ENCODE measurements around the gene ZMPSTE24.

Gene ZMPSTE24

GRCh38 chr1:40305871-40306270 lies 47.8 kb downstream of the ZMPSTE24 start:
- Histone ChIP-seq H3K27ac (ENCODE audit: low read depth, low read length) (no peak overlapping the region), H3K4me1 (ENCODE audit: insufficient read depth, low read length) (no peaks in the 10 kb centered on the region), H3K36me3 (ENCODE audit: insufficient read depth, low read length) (no peaks in the 10 kb centered on the region), H3K9ac (ENCODE audit: low read depth, low read length) (no peak overlapping the region), H3K4me3 (ENCODE audit: low read length) (no peak overlapping the region), H3K9me3 (ENCODE audit: insufficient read depth, low read depth, low read length) (no peaks in the 10 kb centered on the region), H3K27me3 (ENCODE audit: insufficient read depth, low read length) (no peaks in the 10 kb centered on the region)
- 93% methylated on average over 2 of the region's 2 CpGs for WGBS

GRCh38 chr1:40306296-40306695 lies 48.3 kb downstream of the ZMPSTE24 start:
- Histone ChIP-seq H3K27me3 (ENCODE audit: insufficient read depth, low read length) (no peaks in the 10 kb centered on the region), H3K36me3 (ENCODE audit: insufficient read depth, low read length) (no peaks in the 10 kb centered on the region), H3K9me3 (ENCODE audit: insufficient read depth, low read depth, low read length) (no peaks in the 10 kb centered on the region), H3K9ac (ENCODE audit: low read depth, low read length) (no peak overlapping the region), H3K4me1 (ENCODE audit: insufficient read depth, low read length) (no peaks in the 10 kb centered on the region), H3K27ac (ENCODE audit: low read depth, low read length) (no peak overlapping the region), H3K4me3 (ENCODE audit: low read length) (no peak overlapping the region)
- 91% methylated on average over 4 of the region's 4 CpGs for WGBS

DNA sequence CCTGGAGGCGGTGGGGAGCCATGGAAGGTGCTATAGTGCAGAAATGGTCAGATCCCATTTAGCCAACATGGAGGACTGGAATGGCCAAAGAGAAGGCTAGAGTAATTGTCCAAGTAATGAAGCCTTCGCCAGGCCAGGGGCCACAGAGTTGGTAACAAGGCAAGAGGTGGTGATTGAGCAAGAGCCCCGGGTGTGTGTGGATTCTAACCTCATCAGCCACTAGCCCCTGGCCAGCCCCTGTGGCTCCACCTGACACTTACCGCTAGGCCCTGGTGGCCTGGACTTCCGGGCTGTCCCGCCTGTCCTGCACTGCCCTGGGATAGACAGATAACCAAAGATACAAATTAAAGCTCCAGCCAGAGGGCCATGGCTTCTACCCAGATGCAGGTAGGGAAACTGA lies 49.1 kb downstream of the ZMPSTE24 start:
- no peaks in the 10 kb centered on the region for H3K27me3 ChIP-seq (ENCODE audit: insufficient read depth, low read length)
- no peaks in the 10 kb centered on the region for H3K4me1 ChIP-seq (ENCODE audit: insufficient read depth, low read length)
- H3K27ac ChIP-seq (ENCODE audit: low read depth, low read length) = no peak overlapping the region
- no peaks in the 10 kb centered on the region for H3K9me3 ChIP-seq (ENCODE audit: insufficient read depth, low read depth, low read length)
- 97% methylated on average over 6 of the region's 6 CpGs for WGBS
- no peak overlapping the region for H3K9ac ChIP-seq (ENCODE audit: low read depth, low read length)
- H3K36me3 ChIP-seq (ENCODE audit: insufficient read depth, low read length) = no peaks in the 10 kb centered on the region
- H3K4me3 ChIP-seq (ENCODE audit: low read length) = no peak overlapping the region

DNA sequence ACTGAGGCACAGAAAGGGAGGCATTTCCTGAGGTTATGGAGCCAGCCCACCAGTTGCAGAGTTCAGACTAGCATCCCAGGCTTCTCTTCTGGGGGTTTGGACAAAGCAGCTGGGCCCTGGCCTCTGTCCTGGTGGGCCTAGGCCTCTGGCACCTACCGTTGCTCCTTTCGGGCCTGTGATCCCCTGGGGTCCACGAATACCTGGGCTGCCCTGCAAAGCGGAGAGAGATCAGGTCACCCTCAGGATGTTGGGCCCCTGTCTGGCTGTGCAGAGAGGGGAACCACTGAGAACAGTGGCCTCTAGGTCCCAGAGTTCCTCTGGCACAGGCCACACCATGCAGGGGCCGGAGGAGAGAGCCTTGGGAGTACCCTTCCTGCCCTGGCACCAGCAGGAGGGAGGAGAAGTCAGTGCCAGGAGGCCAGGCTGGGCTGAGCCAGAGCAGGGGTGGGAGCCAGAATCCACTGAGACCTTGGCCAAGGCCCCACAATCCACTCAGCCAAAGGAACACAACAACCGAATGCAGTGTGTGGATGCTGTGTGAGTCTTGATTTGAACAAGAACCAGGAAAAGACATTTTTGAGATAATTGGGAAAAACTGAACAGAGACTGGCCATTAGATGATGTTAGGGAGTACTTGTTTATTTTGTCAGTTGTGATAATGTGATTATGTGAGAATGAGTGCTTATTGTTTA lies 50.1 kb downstream of the ZMPSTE24 start:
- 89% methylated on average over 6 of the region's 6 CpGs for WGBS
- Histone ChIP-seq H3K27ac (ENCODE audit: low read depth, low read length) (no peak overlapping the region), H3K9ac (ENCODE audit: low read depth, low read length) (no peak overlapping the region), H3K4me1 (ENCODE audit: insufficient read depth, low read length) (no peaks in the 10 kb centered on the region), H3K9me3 (ENCODE audit: insufficient read depth, low read depth, low read length) (no peaks in the 10 kb centered on the region), H3K36me3 (ENCODE audit: insufficient read depth, low read length) (no peaks in the 10 kb centered on the region), H3K4me3 (ENCODE audit: low read length) (no peak overlapping the region), H3K27me3 (ENCODE audit: insufficient read depth, low read length) (peaks cover 3% of the 10 kb centered on the region)

DNA sequence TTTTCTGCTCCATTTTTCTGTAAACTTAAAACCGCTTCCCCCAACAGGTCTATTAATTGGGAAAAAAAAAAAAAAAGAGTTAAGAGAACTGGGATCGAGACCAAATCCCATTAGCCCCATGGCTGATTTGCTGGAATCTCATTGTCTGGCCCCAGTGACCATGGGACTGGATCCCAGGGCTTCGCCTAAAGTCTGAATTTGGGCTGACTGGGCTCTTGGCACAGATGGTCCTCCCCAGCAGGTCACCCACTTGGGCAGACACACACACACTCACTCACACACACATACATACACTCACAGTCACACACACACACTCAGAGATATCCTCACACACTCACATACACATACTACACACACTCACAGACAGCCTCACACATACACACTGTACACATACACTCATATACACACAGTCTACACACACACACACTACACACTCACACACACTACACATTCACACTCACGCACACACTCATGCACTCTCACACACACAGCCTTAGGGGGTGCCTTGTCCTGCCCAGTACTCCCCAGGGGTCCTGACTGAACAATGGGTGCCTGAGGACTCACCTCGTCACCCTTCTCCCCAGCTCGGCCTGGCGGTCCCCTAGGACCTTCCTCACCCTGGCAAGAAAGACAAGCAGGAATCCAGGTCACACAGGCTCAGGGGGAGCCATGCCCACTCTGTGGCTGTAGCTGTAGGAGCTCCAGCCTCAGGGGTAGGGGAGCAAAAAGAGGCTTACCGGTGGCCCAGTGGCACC lies 51.5 kb downstream of the ZMPSTE24 start:
- Histone ChIP-seq H3K9me3 (ENCODE audit: insufficient read depth, low read depth, low read length) (no peaks in the 10 kb centered on the region), H3K36me3 (ENCODE audit: insufficient read depth, low read length) (no peaks in the 10 kb centered on the region), H3K27ac (ENCODE audit: low read depth, low read length) (no peak overlapping the region), H3K4me3 (ENCODE audit: low read length) (no peak overlapping the region), H3K4me1 (ENCODE audit: insufficient read depth, low read length) (peaks cover 7% of the 10 kb centered on the region), H3K9ac (ENCODE audit: low read depth, low read length) (no peak overlapping the region), H3K27me3 (ENCODE audit: insufficient read depth, low read length) (peaks cover 17% of the 10 kb centered on the region)
- WGBS = 92% methylated on average over 6 of the region's 8 CpGs

DNA sequence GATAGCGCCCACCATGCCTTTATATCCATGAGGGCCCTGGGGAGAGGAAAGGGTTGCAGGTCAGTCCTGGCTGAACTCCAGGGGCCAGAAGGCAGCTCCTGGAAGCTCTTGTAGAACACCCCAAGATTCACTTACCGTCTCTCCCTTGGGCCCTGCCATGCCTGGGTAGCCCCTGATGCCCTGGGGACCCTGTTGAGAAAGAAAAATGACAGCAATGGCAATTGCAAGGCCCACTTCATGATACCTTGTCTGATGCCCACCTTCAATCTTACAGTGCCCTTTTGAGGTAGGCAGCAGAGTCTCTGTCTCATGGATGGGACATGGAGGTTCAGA lies 52.1 kb downstream of the ZMPSTE24 start:
- peaks cover 12% of the 10 kb centered on the region for H3K4me1 ChIP-seq (ENCODE audit: insufficient read depth, low read length)
- H3K27ac ChIP-seq (ENCODE audit: low read depth, low read length) = no peak overlapping the region
- H3K4me3 ChIP-seq (ENCODE audit: low read length) = no peak overlapping the region
- peaks cover 22% of the 10 kb centered on the region for H3K27me3 ChIP-seq (ENCODE audit: insufficient read depth, low read length)
- no peaks in the 10 kb centered on the region for H3K36me3 ChIP-seq (ENCODE audit: insufficient read depth, low read length)
- no peaks in the 10 kb centered on the region for H3K9me3 ChIP-seq (ENCODE audit: insufficient read depth, low read depth, low read length)
- 90% methylated on average over 2 of the region's 2 CpGs for WGBS
- H3K9ac ChIP-seq (ENCODE audit: low read depth, low read length) = no peak overlapping the region

GRCh38 chr1:40310983-40311642 lies 53.1 kb downstream of the ZMPSTE24 start:
- Histone ChIP-seq H3K4me1 (ENCODE audit: insufficient read depth, low read length) (peaks cover 12% of the 10 kb centered on the region), H3K27me3 (ENCODE audit: insufficient read depth, low read length) (peaks cover 32% of the 10 kb centered on the region), H3K9ac (ENCODE audit: low read depth, low read length) (no peak overlapping the region), H3K27ac (ENCODE audit: low read depth, low read length) (no peak overlapping the region), H3K36me3 (ENCODE audit: insufficient read depth, low read length) (no peaks in the 10 kb centered on the region), H3K9me3 (ENCODE audit: insufficient read depth, low read depth, low read length) (no peaks in the 10 kb centered on the region), H3K4me3 (ENCODE audit: low read length) (no peak overlapping the region)
- 86% methylated on average over 22 of the region's 22 CpGs for WGBS

DNA sequence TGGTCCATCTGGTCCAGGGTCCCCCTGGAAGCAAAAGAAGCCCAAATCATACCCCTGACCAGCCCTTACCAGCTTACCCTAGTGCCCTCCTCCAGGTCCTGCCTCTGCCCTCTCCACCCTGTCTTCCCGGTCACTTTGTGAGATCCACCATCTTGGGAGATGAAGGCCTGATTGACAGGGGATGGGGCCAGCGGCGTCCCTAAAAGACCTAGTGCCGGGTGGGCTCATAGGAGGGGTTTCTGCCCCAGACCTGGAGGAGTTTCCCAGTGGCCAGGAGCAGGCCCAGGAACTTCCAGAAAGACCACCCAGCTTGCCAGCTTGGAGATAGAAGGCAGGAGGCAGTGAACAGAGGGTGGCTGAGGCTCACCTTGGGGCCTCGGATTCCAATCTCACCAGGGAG lies 53.7 kb downstream of the ZMPSTE24 start:
- H3K9me3 ChIP-seq (ENCODE audit: insufficient read depth, low read depth, low read length) = no peaks in the 10 kb centered on the region
- 93% methylated on average over 5 of the region's 5 CpGs for WGBS
- H3K4me3 ChIP-seq (ENCODE audit: low read length) = no peak overlapping the region
- no peak overlapping the region for H3K9ac ChIP-seq (ENCODE audit: low read depth, low read length)
- peaks cover 12% of the 10 kb centered on the region for H3K4me1 ChIP-seq (ENCODE audit: insufficient read depth, low read length)
- peaks cover 37% of the 10 kb centered on the region for H3K27me3 ChIP-seq (ENCODE audit: insufficient read depth, low read length)
- no peak overlapping the region for H3K27ac ChIP-seq (ENCODE audit: low read depth, low read length)
- H3K36me3 ChIP-seq (ENCODE audit: insufficient read depth, low read length) = no peaks in the 10 kb centered on the region

DNA sequence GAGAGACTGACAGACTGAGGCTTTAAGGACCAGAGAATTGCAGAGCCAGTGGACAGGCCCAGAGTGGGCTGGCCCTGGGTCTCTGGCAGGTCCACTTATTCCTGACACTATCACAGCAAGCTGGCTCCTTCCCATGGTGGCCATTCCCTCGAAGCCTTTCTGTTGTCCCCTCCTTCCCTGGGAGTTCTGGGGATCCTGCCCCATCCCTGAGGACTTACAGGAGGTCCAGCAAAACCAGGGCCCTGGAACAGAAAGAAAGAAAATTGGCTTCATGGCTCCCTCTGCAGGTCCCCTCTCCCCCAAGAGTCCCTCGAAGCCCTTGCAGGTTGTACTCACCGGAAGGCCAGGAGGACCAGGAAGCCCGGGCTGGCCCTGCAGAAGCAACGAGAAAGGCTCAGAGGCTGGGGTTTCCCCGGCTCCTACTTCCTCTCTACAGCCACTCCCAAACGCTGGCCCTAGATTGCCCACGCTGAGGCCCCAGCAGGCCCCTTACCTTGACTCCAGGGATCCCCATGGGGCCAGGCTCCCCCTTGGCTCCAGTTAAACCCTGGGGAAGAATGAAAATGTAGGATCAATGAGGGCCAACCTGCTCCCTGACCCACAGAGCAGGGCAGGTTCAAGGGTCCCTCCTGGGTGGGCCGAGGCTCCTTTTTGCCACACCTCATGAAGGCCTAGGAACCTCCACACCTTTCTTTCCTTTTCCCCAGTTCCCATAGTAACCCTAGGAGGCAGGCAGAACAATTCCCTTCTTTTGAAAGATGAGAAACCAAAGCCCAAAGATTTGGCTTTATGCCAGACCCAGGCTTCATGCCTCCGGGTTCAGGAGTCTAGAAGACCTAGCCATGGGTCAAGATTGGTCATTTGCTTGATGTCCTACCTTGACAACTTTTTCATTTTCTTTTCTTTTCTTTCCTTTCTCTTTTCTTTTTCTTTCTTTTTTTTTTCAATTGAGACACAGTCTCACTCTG lies 54.5 kb downstream of the ZMPSTE24 start:
- Histone ChIP-seq H3K27ac (ENCODE audit: low read depth, low read length) (no peak overlapping the region), H3K27me3 (ENCODE audit: insufficient read depth, low read length) (peaks cover 46% of the 10 kb centered on the region), H3K4me3 (ENCODE audit: low read length) (no peak overlapping the region), H3K4me1 (ENCODE audit: insufficient read depth, low read length) (peaks cover 14% of the 10 kb centered on the region), H3K9me3 (ENCODE audit: insufficient read depth, low read depth, low read length) (no peaks in the 10 kb centered on the region), H3K9ac (ENCODE audit: low read depth, low read length) (no peak overlapping the region), H3K36me3 (ENCODE audit: insufficient read depth, low read length) (no peaks in the 10 kb centered on the region)
- 77% methylated on average over 10 of the region's 10 CpGs for WGBS

- 96% methylated on average over 4 of the region's 5 CpGs for WGBS
- Histone ChIP-seq H3K36me3 (ENCODE audit: insufficient read depth, low read length) (no peaks in the 10 kb centered on the region), H3K9me3 (ENCODE audit: insufficient read depth, low read depth, low read length) (no peaks in the 10 kb centered on the region), H3K27me3 (ENCODE audit: insufficient read depth, low read length) (peaks cover 54% of the 10 kb centered on the region), H3K27ac (ENCODE audit: low read depth, low read length) (no peak overlapping the region), H3K9ac (ENCODE audit: low read depth, low read length) (no peak overlapping the region), H3K4me3 (ENCODE audit: low read length) (no peak overlapping the region), H3K4me1 (ENCODE audit: insufficient read depth, low read length) (peaks cover 16% of the 10 kb centered on the region)
Observed at GRCh38 chr1:40313329-40313957, 55.4 kb downstream of the ZMPSTE24 start.

All from HUES64 (cell line).